HEK293 (cell line): ENCODE data around the gene LEF1.

Experiments
- CTCF ChIA-PET: fragments of 350-600 bp; formaldehyde crosslinking; extraction: SDS; loops from one replicate; lab custom pipeline; 2021; ENCODE audit warnings: antibody characterized with exemption; lab: Yijun Ruan, JAX
- POLR2A ChIA-PET: fragments of 300-600 bp; formaldehyde crosslinking; extraction: SDS; loops from one replicate; lab custom pipeline; 2020; ENCODE audit warnings: antibody characterized with exemption, inconsistent platforms; lab: Yijun Ruan, JAX
- H3K27ac ChIP-seq: fragments of 200-500 bp; sonication (Bioruptor generic); 2 replicates; pipeline ENCODE4 v1.5.1; 2014; ENCODE audit warnings: low read depth, low read length, control low read depth, inconsistent platforms; ENCODE audit errors: extremely low read depth
- H3K36me3 ChIP-seq, 2 experiments: fragments of 200-500 bp in 1 of 2; sonication (Bioruptor generic) in 1 of 2; 1 replicate in 1 of 2; 2 replicates in 1 of 2; pipeline ENCODE4 v1.5.1; 2014 to 2017; ENCODE audit warnings: inconsistent platforms in 2 of 2, low read length in 2 of 2; ENCODE audit not compliant: control insufficient read depth in 2 of 2, insufficient read depth in 1 of 2
- H3K4me1 ChIP-seq: fragments of 200-500 bp; sonication (Bioruptor generic); 2 replicates; pipeline ENCODE4 v1.5.1; 2014; ENCODE audit warnings: mild to moderate bottlenecking, low read length, inconsistent platforms; ENCODE audit not compliant: control insufficient read depth, insufficient read depth
- H3K4me3 ChIP-seq: 2 replicates; pipeline ENCODE4 v1.5.1; 2011; ENCODE audit warnings: low read depth, mild to moderate bottlenecking, control low read depth, low read length, moderate library complexity
- H3K9me3 ChIP-seq: fragments of 200-500 bp; sonication (Bioruptor generic); 2 replicates; pipeline ENCODE4 v1.5.1; 2014; ENCODE audit warnings: low read depth, low read length, inconsistent platforms; ENCODE audit not compliant: control insufficient read depth, insufficient read depth
- FEZF1 ChIP-seq: fragments of 450-650 bp; formaldehyde crosslinking; IDR thresholded peaks from 2 replicates; pipeline ENCODE4 v1.5.1; 2016; ENCODE audit warnings: missing biosample characterization, missing genetic modification characterization
- IKZF3 ChIP-seq: fragments of 450-650 bp; IDR thresholded peaks from 2 replicates; pipeline ENCODE4 v1.5.0; 2018; ENCODE audit warnings: missing biosample characterization, mild to moderate bottlenecking, missing genetic modification characterization, moderate library complexity
- KLF10 ChIP-seq: fragments of 450-650 bp; IDR thresholded peaks from 2 replicates; pipeline ENCODE4 v1.5.1; 2018; ENCODE audit warnings: missing biosample characterization, mild to moderate bottlenecking, missing genetic modification characterization
- KLF8 ChIP-seq: fragments of 450-650 bp; formaldehyde crosslinking; IDR thresholded peaks from 2 replicates; pipeline ENCODE4 v1.5.1; 2016; ENCODE audit warnings: missing biosample characterization, missing genetic modification characterization
- MEIS1 ChIP-seq: sonication (generic); formaldehyde crosslinking; IDR thresholded peaks from 2 replicates; pipeline ENCODE4 v1.8.1; 2022; ENCODE audit warnings: missing genetic modification reagents, mild to moderate bottlenecking, borderline replicate concordance
- MYNN ChIP-seq: fragments of 450-650 bp; formaldehyde crosslinking; IDR thresholded peaks from 2 replicates; pipeline ENCODE4 v1.5.1; 2016; ENCODE audit warnings: missing biosample characterization, missing genetic modification characterization, borderline replicate concordance
- PRDM1 ChIP-seq: fragments of 450-650 bp; formaldehyde crosslinking; IDR thresholded peaks from 2 replicates; pipeline ENCODE4; 2016; ENCODE audit warnings: missing biosample characterization, missing genetic modification characterization
- TRIM28 ChIP-seq: IDR thresholded peaks from 2 replicates; pipeline ENCODE4 v1.6.1; 2011; ENCODE audit warnings: low read length, control low read depth, borderline replicate concordance
- ZBTB17 ChIP-seq: fragments of 450-650 bp; formaldehyde crosslinking; IDR thresholded peaks from 2 replicates; pipeline ENCODE4 v1.5.1; 2016; ENCODE audit warnings: missing biosample characterization, missing genetic modification characterization
- ZIC2 ChIP-seq: fragments of 450-650 bp; formaldehyde crosslinking; IDR thresholded peaks from 2 replicates; pipeline ENCODE4 v1.5.1; 2016; ENCODE audit warnings: missing biosample characterization, missing genetic modification characterization
- ZNF114 ChIP-seq: fragments of 450-650 bp; formaldehyde crosslinking; IDR thresholded peaks from 2 replicates; pipeline ENCODE4 v1.5.0; 2017; ENCODE audit warnings: missing biosample characterization, missing genetic modification characterization
- ZNF174 ChIP-seq: fragments of 450-650 bp; formaldehyde crosslinking; IDR thresholded peaks from 2 replicates; pipeline ENCODE4 v1.5.0; 2017; ENCODE audit warnings: missing biosample characterization, mild to moderate bottlenecking, missing genetic modification characterization
- ZNF2 ChIP-seq: fragments of 450-650 bp; formaldehyde crosslinking; IDR thresholded peaks from 2 replicates; pipeline ENCODE4 v1.5.1; 2016; ENCODE audit warnings: missing biosample characterization, missing genetic modification characterization
- ZNF266 ChIP-seq: fragments of 450-650 bp; formaldehyde crosslinking; IDR thresholded peaks from 2 replicates; pipeline ENCODE4 v1.5.1; 2016; ENCODE audit warnings: missing biosample characterization, missing genetic modification characterization, low read depth
- ZNF341 ChIP-seq: fragments of 450-650 bp; formaldehyde crosslinking; IDR thresholded peaks from 2 replicates; pipeline ENCODE4; 2016; ENCODE audit warnings: low read depth, missing biosample characterization, missing genetic modification characterization
- ZNF366 ChIP-seq: fragments of 450-650 bp; formaldehyde crosslinking; conservative IDR thresholded peaks from 2 replicates; pipeline ENCODE4 v1.5.1; 2016; ENCODE audit warnings: missing biosample characterization, missing genetic modification characterization
- ZNF404 ChIP-seq: fragments of 450-650 bp; formaldehyde crosslinking; IDR thresholded peaks from 2 replicates; pipeline ENCODE4 v1.5.1; 2017; ENCODE audit warnings: missing biosample characterization, missing genetic modification characterization
- ZNF426 ChIP-seq: fragments of 450-650 bp; formaldehyde crosslinking; IDR thresholded peaks from 2 replicates; pipeline ENCODE4 v1.5.1; 2017; ENCODE audit warnings: missing biosample characterization, missing genetic modification characterization, mild to moderate bottlenecking, inconsistent platforms, moderate library complexity
- ZNF514 ChIP-seq: fragments of 450-650 bp; formaldehyde crosslinking; IDR thresholded peaks from 2 replicates; pipeline ENCODE4 v1.5.1; 2016; ENCODE audit warnings: missing biosample characterization, missing genetic modification characterization
- ZNF561 ChIP-seq: fragments of 450-650 bp; IDR thresholded peaks from 2 replicates; pipeline ENCODE4 v1.5.1; 2018; ENCODE audit warnings: missing biosample characterization, missing genetic modification characterization, borderline replicate concordance
- ZNF596 ChIP-seq: fragments of 450-650 bp; IDR thresholded peaks from 2 replicates; pipeline ENCODE4 v1.5.0; 2018; ENCODE audit warnings: missing biosample characterization, mild to moderate bottlenecking, missing genetic modification characterization, moderate library complexity
- ZNF660 ChIP-seq: fragments of 450-650 bp; IDR thresholded peaks from 2 replicates; pipeline ENCODE4 v1.5.1; 2018; ENCODE audit warnings: missing biosample characterization, mild to moderate bottlenecking, missing genetic modification characterization
- ZNF677 ChIP-seq: fragments of 450-650 bp; IDR thresholded peaks from 2 replicates; pipeline ENCODE4 v1.5.0; 2018; ENCODE audit warnings: missing biosample characterization, mild to moderate bottlenecking, missing genetic modification characterization, moderate library complexity
- ZNF791 ChIP-seq: fragments of 450-650 bp; formaldehyde crosslinking; IDR thresholded peaks from 2 replicates; pipeline ENCODE4 v1.5.1; 2016; ENCODE audit warnings: missing biosample characterization, missing genetic modification characterization
- TF ChIP-seq, protein P1 (sequence below): fragments of 450-650 bp; formaldehyde crosslinking; IDR thresholded peaks from 2 replicates; pipeline ENCODE4 v1.5.1; 2016; ENCODE audit warnings: missing biosample characterization, missing genetic modification characterization
- TF ChIP-seq, protein P2 (sequence below): fragments of 450-650 bp; formaldehyde crosslinking; IDR thresholded peaks from 2 replicates; pipeline ENCODE4 v1.5.1; 2016; ENCODE audit warnings: missing biosample characterization, missing genetic modification characterization
- TF ChIP-seq, protein P3 (sequence below): fragments of 450-650 bp; formaldehyde crosslinking; IDR thresholded peaks from 2 replicates; pipeline ENCODE4 v1.5.1; 2017; ENCODE audit warnings: missing biosample characterization, missing genetic modification characterization

Gene LEF1

DNA sequence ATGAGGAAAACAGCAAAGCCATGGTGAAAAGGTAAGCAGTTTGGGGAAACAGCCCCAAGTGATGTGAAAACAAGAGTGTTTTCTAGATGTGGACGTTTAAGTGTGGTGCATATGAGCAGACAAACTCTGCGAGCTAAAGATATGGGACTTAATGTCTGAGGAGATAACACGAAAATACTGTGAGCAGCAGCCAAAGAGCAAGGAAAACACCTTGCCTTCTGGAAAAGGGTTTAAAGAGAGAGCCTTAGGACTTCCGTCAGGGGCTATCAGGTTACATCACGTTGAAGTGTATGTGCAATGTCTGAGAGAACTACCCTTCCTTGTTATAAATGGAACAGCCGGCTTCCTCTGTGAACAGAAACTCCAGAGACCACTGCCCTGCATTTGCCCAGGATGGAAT lies 54.2 kb downstream of the LEF1 start:
- H3K9me3 ChIP-seq, result no peaks in the 10 kb centered on the region
- no peak overlapping the region for H3K4me3 ChIP-seq
- no peak overlapping the region for H3K27ac ChIP-seq
- H3K4me1 ChIP-seq, result peaks cover 3% of the 10 kb centered on the region; the same call in 1 of the 2 replicates
- TF ChIP-seq, protein P1, sequence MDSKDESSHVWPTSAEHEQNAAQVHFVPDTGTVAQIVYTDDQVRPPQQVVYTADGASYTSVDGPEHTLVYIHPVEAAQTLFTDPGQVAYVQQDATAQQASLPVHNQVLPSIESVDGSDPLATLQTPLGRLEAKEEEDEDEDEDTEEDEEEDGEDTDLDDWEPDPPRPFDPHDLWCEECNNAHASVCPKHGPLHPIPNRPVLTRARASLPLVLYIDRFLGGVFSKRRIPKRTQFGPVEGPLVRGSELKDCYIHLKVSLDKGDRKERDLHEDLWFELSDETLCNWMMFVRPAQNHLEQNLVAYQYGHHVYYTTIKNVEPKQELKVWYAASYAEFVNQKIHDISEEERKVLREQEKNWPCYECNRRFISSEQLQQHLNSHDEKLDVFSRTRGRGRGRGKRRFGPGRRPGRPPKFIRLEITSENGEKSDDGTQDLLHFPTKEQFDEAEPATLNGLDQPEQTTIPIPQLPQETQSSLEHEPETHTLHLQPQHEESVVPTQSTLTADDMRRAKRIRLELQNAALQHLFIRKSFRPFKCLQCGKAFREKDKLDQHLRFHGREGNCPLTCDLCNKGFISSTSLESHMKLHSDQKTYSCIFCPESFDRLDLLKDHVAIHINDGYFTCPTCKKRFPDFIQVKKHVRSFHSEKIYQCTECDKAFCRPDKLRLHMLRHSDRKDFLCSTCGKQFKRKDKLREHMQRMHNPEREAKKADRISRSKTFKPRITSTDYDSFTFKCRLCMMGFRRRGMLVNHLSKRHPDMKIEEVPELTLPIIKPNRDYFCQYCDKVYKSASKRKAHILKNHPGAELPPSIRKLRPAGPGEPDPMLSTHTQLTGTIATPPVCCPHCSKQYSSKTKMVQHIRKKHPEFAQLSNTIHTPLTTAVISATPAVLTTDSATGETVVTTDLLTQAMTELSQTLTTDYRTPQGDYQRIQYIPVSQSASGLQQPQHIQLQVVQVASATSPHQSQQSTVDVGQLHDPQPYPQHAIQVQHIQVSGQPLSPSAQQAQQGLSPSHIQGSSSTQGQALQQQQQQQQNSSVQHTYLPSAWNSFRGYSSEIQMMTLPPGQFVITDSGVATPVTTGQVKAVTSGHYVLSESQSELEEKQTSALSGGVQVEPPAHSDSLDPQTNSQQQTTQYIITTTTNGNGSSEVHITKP (tag by site-specific recombination), result peak; percentile 92
- TF ChIP-seq ZNF174 (tag by site-specific recombination) (no peak), ZNF426 (tag by site-specific recombination) (no peak), ZBTB17 (tag by site-specific recombination) (0 out of 2 replicates have a peak, but pooled peaks have one; percentile 20), FEZF1 (tag by site-specific recombination) (peak; percentile 29; the same call in 1 of the 2 replicates), IKZF3 (peak; percentile 48; the same call in 1 of the 2 replicates), ZNF596 (tag by site-specific recombination) (peak; percentile 59; the same call in 1 of the 2 replicates), ZNF791 (no peak), TRIM28 (peak; percentile 75), KLF10 (tag by site-specific recombination) (no peak), ZNF660 (tag by site-specific recombination) (peak; percentile 53; the same call in 1 of the 2 replicates), PRDM1 (tag by site-specific recombination) (peak; percentile 37; the same call in 1 of the 2 replicates), ZNF561 (tag by site-specific recombination) (0 out of 2 replicates have a peak, but pooled peaks have one; percentile 37), ZNF366 (tag by site-specific recombination) (0 out of 2 replicates have a peak, but pooled peaks have one; percentile 24), ZNF341 (tag by site-specific recombination) (peak; percentile 67)
- H3K36me3 ChIP-seq, result no peaks in the 10 kb centered on the region
- ChIA-PET POLR2A (no interaction called here), CTCF (no interaction called here)

DNA sequence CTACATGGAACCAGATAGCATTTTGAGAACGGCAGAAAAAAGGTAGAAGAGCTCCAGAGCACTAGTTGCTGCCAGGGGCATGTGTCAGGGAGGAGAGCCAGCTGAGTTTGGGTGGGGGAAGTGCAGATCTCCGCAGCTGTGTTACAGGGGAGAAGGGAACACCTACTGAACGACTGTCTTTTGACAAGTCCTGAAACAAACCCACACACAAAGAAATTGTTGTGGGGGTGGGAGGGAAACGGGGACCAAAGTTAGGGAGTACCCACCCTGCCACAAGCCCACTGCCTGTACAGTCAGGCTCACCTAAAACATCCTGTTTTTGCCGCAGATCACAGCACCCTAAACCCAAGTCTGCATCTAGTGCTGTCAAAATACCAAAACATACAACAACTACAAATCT lies 55.5 kb downstream of the LEF1 start:
- no peaks in the 10 kb centered on the region for H3K36me3 ChIP-seq
- TF ChIP-seq ZNF677 (tag by site-specific recombination), result no peak
- no peak for TF ChIP-seq ZNF2 (tag by site-specific recombination)
- no peak for TF ChIP-seq ZNF266 (tag by site-specific recombination)
- TF ChIP-seq MYNN (tag by site-specific recombination), result no peak
- TF ChIP-seq, protein P2, sequence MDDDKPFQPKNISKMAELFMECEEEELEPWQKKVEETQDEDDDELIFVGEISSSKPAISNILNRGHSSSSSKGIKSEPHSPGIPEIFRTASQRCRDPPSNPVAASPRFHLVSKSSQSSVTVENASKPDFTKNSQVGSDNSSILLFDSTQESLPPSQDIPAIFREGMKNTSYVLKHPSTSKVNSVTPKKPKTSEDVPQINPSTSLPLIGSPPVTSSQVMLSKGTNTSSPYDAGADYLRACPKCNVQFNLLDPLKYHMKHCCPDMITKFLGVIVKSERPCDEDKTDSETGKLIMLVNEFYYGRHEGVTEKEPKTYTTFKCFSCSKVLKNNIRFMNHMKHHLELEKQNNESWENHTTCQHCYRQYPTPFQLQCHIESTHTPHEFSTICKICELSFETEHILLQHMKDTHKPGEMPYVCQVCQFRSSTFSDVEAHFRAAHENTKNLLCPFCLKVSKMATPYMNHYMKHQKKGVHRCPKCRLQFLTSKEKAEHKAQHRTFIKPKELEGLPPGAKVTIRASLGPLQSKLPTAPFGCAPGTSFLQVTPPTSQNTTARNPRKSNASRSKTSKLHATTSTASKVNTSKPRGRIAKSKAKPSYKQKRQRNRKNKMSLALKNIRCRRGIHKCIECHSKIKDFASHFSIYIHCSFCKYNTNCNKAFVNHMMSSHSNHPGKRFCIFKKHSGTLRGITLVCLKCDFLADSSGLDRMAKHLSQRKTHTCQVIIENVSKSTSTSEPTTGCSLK (tag by site-specific recombination), result no peak
- TF ChIP-seq ZNF174 (tag by site-specific recombination), result no peak
- TF ChIP-seq, protein P3, sequence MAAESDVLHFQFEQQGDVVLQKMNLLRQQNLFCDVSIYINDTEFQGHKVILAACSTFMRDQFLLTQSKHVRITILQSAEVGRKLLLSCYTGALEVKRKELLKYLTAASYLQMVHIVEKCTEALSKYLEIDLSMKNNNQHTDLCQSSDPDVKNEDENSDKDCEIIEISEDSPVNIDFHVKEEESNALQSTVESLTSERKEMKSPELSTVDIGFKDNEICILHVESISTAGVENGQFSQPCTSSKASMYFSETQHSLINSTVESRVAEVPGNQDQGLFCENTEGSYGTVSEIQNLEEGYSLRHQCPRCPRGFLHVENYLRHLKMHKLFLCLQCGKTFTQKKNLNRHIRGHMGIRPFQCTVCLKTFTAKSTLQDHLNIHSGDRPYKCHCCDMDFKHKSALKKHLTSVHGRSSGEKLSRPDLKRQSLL (tag by site-specific recombination), result no peak
- no peak for TF ChIP-seq ZNF514 (tag by site-specific recombination)
- no peak for TF ChIP-seq ZNF114 (tag by site-specific recombination)
- TF ChIP-seq ZNF404, result no peak
- TF ChIP-seq KLF8 (tag by site-specific recombination), result no peak
- TF ChIP-seq ZIC2 (tag by site-specific recombination), result no peak
- TF ChIP-seq MEIS1 (CRISPR knock-in tag), result no peak
- TF ChIP-seq, all 188 proteins: peak for 0
- no peak overlapping the region for H3K27ac ChIP-seq
- H3K4me1 ChIP-seq, result no peaks in the 10 kb centered on the region; the same call in 1 of the 2 replicates
- ChIA-PET CTCF (interaction anchor here (1.2 kb wide), 1 partner anchor 18 kb away, joined by 3 read pairs; no protein-coding TSS in a partner anchor), POLR2A (no interaction called here)
- H3K4me3 ChIP-seq, result no peak overlapping the region
- H3K9me3 ChIP-seq, result no peaks in the 10 kb centered on the region
